ENCODE results near the gene CTCFL.

The CTCFL gene

DNA sequence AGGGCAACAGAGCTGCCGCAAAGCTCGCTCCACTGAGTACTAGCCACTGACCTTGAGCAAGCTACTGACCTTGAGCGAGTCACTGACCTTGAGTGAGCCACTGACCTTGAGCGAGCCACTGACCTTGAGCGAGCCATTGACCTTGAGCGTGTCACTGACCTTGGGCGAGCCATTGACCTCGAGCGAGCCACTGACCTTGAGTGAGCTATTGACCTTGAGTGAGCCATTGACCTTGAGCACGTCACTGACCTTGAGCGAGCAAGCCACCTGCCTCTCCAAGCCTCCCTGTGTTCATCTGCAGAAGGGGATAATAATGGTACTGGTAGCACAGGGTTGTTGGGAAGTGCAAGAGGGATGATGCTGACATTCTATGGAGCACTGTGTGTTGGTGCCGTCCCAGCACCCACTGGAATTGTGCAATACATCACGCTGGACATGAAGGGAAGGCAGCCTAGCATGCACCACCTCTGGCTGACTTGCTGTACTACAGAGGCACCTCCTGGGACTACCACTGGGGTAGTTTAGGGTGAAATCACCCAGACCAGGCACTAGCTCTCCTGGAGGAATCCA is 60.2 kb downstream of the CTCFL start:
- TF ChIP-seq, protein P1, sequence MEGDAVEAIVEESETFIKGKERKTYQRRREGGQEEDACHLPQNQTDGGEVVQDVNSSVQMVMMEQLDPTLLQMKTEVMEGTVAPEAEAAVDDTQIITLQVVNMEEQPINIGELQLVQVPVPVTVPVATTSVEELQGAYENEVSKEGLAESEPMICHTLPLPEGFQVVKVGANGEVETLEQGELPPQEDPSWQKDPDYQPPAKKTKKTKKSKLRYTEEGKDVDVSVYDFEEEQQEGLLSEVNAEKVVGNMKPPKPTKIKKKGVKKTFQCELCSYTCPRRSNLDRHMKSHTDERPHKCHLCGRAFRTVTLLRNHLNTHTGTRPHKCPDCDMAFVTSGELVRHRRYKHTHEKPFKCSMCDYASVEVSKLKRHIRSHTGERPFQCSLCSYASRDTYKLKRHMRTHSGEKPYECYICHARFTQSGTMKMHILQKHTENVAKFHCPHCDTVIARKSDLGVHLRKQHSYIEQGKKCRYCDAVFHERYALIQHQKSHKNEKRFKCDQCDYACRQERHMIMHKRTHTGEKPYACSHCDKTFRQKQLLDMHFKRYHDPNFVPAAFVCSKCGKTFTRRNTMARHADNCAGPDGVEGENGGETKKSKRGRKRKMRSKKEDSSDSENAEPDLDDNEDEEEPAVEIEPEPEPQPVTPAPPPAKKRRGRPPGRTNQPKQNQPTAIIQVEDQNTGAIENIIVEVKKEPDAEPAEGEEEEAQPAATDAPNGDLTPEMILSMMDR (IDR thresholded peaks at IDR 0.05; ENCODE audit: borderline replicate concordance, control extremely low read depth, extremely low read depth, insufficient read depth, missing control alignments): no peak
- DNase-seq (ENCODE audit: low spot score): no peak
- in situ Hi-C loops (cut with MboI; ENCODE audit: low sequenced_read_pairs, unreplicated experiment): no loop called here

- no peak for DNase-seq (ENCODE audit: low spot score)
- in situ Hi-C loops (cut with MboI; ENCODE audit: low sequenced_read_pairs, unreplicated experiment): no loop called here
- TF ChIP-seq, protein P1 (IDR thresholded peaks at IDR 0.05; ENCODE audit: borderline replicate concordance, control extremely low read depth, extremely low read depth, insufficient read depth, missing control alignments): no peak
Measured at GRCh38 chr20:57462781-57463180, 62.2 kb downstream of the CTCFL start.

- TF ChIP-seq, protein P1 (IDR thresholded peaks at IDR 0.05; ENCODE audit: borderline replicate concordance, control extremely low read depth, extremely low read depth, insufficient read depth, missing control alignments): no peak
- no peak for DNase-seq (ENCODE audit: low spot score)
- in situ Hi-C loops (cut with MboI; ENCODE audit: low sequenced_read_pairs, unreplicated experiment): no loop called here
Measured at GRCh38 chr20:57461726-57462125, 63.2 kb downstream of the CTCFL start.

- in situ Hi-C loops (cut with MboI; ENCODE audit: low sequenced_read_pairs, unreplicated experiment): no loop called here
- TF ChIP-seq, protein P1 (IDR thresholded peaks at IDR 0.05; ENCODE audit: borderline replicate concordance, control extremely low read depth, extremely low read depth, insufficient read depth, missing control alignments): no peak
- DNase-seq (ENCODE audit: low spot score): no peak
Measured at GRCh38 chr20:57460781-57461465, 64.0 kb downstream of the CTCFL start.

GRCh38 chr20:57459897-57460296 is 65.0 kb downstream of the CTCFL start:
- in situ Hi-C loops (cut with MboI; ENCODE audit: low sequenced_read_pairs, unreplicated experiment): no loop called here
- DNase-seq (ENCODE audit: low spot score): no peak
- TF ChIP-seq, protein P1 (IDR thresholded peaks at IDR 0.05; ENCODE audit: borderline replicate concordance, control extremely low read depth, extremely low read depth, insufficient read depth, missing control alignments): no peak

DNA sequence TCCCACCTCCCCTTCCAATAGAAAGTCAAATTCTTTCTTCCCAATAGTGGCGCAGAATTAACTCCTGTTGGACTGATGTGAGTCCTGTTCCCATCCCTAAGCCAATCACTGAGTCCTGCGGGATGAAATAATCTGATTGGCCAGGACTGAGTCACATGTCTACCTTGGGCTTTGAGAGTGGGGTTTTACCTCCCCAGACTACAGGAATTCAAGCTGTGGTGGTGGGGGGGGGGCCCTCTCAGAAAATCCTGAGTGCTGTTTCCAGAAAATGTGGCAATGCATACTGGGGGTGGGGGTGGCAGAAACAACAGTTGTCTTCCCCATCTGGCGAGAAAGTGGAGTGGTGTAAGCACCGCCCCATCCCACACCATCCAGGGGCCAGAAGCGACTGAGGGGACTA is 65.7 kb downstream of the CTCFL start:
- in situ Hi-C loops (cut with MboI; ENCODE audit: low sequenced_read_pairs, unreplicated experiment): no loop called here
- TF ChIP-seq, protein P1 (IDR thresholded peaks at IDR 0.05; ENCODE audit: borderline replicate concordance, control extremely low read depth, extremely low read depth, insufficient read depth, missing control alignments): no peak
- no peak for DNase-seq (ENCODE audit: low spot score)

Measured in GM13976 (cell line).